Hepatocyte (in vitro differentiated cells): Measurements from ENCODE around the gene ADAR. TPM values are rescaled to one million over a fixed set of nuclear protein-coding genes. Genes with fewer than 3 reads are reported as not detected.

ENCODE experiments used
- DNase-seq: peaks from one replicate; pipeline ENCODE4 v3.0.0-alpha.2; 2016; ENCODE audit warnings: low spot score
- H2AFZ ChIP-seq: fragments of 200-600 bp; sonication (generic); 2 replicates; pipeline ENCODE4 v1.6.0; 2016; ENCODE audit warnings: antibody characterized with exemption, mild to moderate bottlenecking
- H3K27ac ChIP-seq: fragments of 200-600 bp; sonication (generic); 2 replicates; pipeline ENCODE4 v1.5.1; 2016; ENCODE audit warnings: mild to moderate bottlenecking
- H3K27me3 ChIP-seq: fragments of 200-600 bp; sonication (generic); 2 replicates; pipeline ENCODE4 v1.6.1; 2016
- H3K36me3 ChIP-seq: fragments of 200-600 bp; sonication (generic); replicated peaks from 2 replicates; pipeline ENCODE4 v1.5.1; 2016; ENCODE audit warnings: low read depth; ENCODE audit not compliant: insufficient read depth
- H3K4me1 ChIP-seq: fragments of 200-600 bp; sonication (generic); 2 replicates; pipeline ENCODE4 v1.5.1; 2016; ENCODE audit warnings: mild to moderate bottlenecking, moderate library complexity; ENCODE audit not compliant: insufficient read depth
- H3K4me2 ChIP-seq: fragments of 200-600 bp; sonication (generic); 2 replicates; pipeline ENCODE4 v1.6.0; 2016
- H3K4me3 ChIP-seq: fragments of 200-600 bp; sonication (generic); 2 replicates; pipeline ENCODE4 v1.5.1; 2016; ENCODE audit warnings: mild to moderate bottlenecking
- H3K79me2 ChIP-seq: fragments of 200-600 bp; sonication (generic); 2 replicates; pipeline ENCODE4 v1.6.0; 2017; ENCODE audit warnings: mild to moderate bottlenecking
- H3K9me2 ChIP-seq: fragments of 200-600 bp; sonication (generic); replicated peaks from 2 replicates; pipeline ENCODE4 v1.6.0; 2017; ENCODE audit warnings: mild to moderate bottlenecking; ENCODE audit not compliant: insufficient read depth
- H3K9me3 ChIP-seq: fragments of 200-600 bp; sonication (generic); 2 replicates; pipeline ENCODE4 v1.5.1; 2016; ENCODE audit warnings: low read depth, mild to moderate bottlenecking
- H4K20me1 ChIP-seq: fragments of 200-600 bp; sonication (generic); 2 replicates; pipeline ENCODE4 v1.6.0; 2016; ENCODE audit warnings: mild to moderate bottlenecking; ENCODE audit not compliant: insufficient read depth, poor library complexity, severe bottlenecking
- EZH2 ChIP-seq: fragments of 200-600 bp; sonication (generic); IDR thresholded peaks from 2 replicates; pipeline ENCODE4 v1.6.1; 2016; ENCODE audit warnings: antibody characterized with exemption, mild to moderate bottlenecking, borderline replicate concordance
- EZH2phosphoT487 ChIP-seq: fragments of 200-600 bp; sonication (generic); IDR thresholded peaks from one replicate; pipeline ENCODE4 v1.6.1; 2018; ENCODE audit warnings: antibody characterized with exemption, mild to moderate bottlenecking, low read depth, moderate library complexity; ENCODE audit not compliant: unreplicated experiment, severe bottlenecking
- WGBS: methylation state at CpG from one replicate; pipeline ENCODE4 v1.1.6; 2016; ENCODE audit warnings: low lambda C conversion rate; ENCODE audit errors: missing lambda C conversion rate; 5-methylcytosine and 5-hydroxymethylcytosine counted together
- polyA plus RNA-seq: library from polyadenylated mRNA; unstranded; fragments of >200 nt; fragmentation: Nextera tagmentation; extraction: Ambion mirVana; gene quantifications from 2 replicates; pipeline ENCODE4 v1.2.1, GENCODE V29; 2016
- total RNA-seq: library from RNA; depleted of rRNA; stranded (reverse); fragments of >200 nt; gene quantifications from 2 replicates; pipeline ENCODE4 v1.2.3, GENCODE V29; 2014
- TF ChIP-seq, protein P1 (sequence below): fragments of 200-600 bp; sonication (generic); IDR thresholded peaks from 2 replicates; pipeline ENCODE4 v1.5.1; 2016; ENCODE audit warnings: antibody characterized with exemption, mild to moderate bottlenecking; ENCODE audit not compliant: poor library complexity

Gene ADAR
- total and polyA plus RNA-seq, 2 experiments from 2014 or later: 57.4 to 104 TPM

DNA sequence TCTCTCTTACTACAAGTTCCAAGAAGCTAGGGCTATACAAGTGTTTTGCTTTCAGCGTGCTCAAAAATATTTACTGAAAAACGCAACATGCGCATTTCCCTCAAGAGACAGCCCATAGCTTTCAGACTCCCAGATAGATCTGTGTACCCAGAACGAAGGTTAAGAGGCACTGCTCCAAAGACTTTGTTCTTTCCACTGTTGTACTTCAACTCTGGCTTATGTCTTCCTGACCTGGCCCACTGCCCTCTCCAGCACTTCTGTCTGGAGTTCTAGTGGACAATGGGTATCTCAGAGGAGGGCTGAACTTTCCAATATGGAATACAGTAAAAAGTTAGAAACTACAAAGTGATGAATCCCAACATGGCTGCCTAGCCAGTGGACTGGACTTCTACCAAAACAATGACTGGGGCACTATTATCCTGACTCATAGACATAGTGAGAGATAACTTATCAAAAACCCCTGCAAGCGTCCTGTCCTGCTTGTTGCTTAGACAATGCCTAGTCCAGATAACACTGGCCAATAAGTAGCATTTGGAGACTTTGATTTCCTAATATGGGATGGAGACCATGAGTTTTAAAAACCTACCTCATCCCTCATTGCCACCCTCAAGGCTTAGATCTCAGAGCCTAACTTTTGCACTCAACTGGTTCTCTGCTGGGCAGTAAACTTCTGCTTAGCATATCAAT lies 8.8 kb upstream of the ADAR start:
- Histone ChIP-seq H3K36me3 (no peaks in the 10 kb centered on the region), H3K9me3 (no peaks in the 10 kb centered on the region), H2AFZ (no peak overlapping the region), H3K79me2 (peaks cover 98% of the 10 kb centered on the region), H4K20me1 (peaks cover 45% of the 10 kb centered on the region), H3K9me2 (no peaks in the 10 kb centered on the region), H3K27me3 (no peaks in the 10 kb centered on the region), H3K4me2 (no peak overlapping the region), H3K27ac (no peak overlapping the region), H3K4me1 (no peaks in the 10 kb centered on the region), H3K4me3 (no peak overlapping the region)
- no peak for DNase-seq
- TF ChIP-seq, protein P1, sequence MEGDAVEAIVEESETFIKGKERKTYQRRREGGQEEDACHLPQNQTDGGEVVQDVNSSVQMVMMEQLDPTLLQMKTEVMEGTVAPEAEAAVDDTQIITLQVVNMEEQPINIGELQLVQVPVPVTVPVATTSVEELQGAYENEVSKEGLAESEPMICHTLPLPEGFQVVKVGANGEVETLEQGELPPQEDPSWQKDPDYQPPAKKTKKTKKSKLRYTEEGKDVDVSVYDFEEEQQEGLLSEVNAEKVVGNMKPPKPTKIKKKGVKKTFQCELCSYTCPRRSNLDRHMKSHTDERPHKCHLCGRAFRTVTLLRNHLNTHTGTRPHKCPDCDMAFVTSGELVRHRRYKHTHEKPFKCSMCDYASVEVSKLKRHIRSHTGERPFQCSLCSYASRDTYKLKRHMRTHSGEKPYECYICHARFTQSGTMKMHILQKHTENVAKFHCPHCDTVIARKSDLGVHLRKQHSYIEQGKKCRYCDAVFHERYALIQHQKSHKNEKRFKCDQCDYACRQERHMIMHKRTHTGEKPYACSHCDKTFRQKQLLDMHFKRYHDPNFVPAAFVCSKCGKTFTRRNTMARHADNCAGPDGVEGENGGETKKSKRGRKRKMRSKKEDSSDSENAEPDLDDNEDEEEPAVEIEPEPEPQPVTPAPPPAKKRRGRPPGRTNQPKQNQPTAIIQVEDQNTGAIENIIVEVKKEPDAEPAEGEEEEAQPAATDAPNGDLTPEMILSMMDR: no peak
- TF ChIP-seq EZH2 (no peak), EZH2phosphoT487 (no peak)
- WGBS: 91% methylated on average over 5 of the region's 5 CpGs

DNA sequence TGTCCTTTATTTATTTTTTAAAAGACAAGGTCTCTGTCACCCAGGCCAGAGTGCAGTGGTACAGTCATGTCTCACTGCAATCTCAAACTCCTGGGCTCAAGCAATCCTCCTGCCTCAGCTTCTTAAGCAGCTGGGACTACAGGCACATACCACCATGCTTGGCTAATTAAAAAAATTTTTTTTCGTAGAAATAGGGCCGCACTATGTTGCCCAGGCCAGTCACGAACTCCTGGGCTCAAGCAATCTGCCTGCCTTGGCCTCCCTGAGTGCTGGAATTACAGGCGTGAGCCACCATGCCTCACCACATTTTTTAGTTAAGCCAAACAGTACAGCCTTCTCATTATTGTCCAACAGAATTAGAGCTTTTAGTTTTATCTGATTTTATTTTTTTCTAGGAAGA lies 7.4 kb upstream of the ADAR start:
- WGBS: 90% methylated on average over 4 of the region's 4 CpGs
- no peak for DNase-seq
- Histone ChIP-seq H3K4me2 (no peak overlapping the region), H3K27me3 (no peaks in the 10 kb centered on the region), H3K9me2 (no peaks in the 10 kb centered on the region), H3K9me3 (no peaks in the 10 kb centered on the region), H4K20me1 (peaks cover 42% of the 10 kb centered on the region), H3K79me2 (peaks cover 96% of the 10 kb centered on the region), H3K36me3 (no peaks in the 10 kb centered on the region), H3K27ac (no peak overlapping the region), H3K4me1 (no peaks in the 10 kb centered on the region), H2AFZ (no peak overlapping the region), H3K4me3 (no peak overlapping the region)
- no peak for TF ChIP-seq EZH2phosphoT487
- no peak for TF ChIP-seq EZH2
- TF ChIP-seq, protein P1: no peak

DNA sequence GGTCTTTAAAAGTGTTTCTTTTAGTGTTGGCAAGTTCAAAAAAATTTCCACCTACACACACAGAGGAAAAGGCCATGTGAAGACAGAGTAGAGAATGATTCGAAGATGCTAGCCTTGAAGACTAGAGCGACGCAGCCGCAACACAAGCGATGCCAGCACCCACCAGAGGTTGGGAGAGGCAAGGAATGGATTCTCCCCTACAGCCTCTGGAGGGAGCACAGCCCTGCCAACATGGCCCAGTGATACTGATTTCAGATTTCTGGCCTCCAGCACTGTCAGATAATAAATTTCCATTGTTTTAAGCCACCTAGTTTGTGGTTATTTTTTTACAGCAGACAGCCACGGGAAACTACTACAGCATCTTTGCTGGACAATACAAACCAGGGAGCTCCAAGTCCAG lies 6.9 kb upstream of the ADAR start:
- no peak for TF ChIP-seq EZH2phosphoT487
- TF ChIP-seq, protein P1: no peak
- TF ChIP-seq EZH2: no peak
- Histone ChIP-seq H2AFZ (no peak overlapping the region), H3K9me3 (no peaks in the 10 kb centered on the region), H3K27ac (no peak overlapping the region), H3K27me3 (no peaks in the 10 kb centered on the region), H3K4me3 (no peak overlapping the region), H3K4me2 (no peak overlapping the region), H3K4me1 (no peaks in the 10 kb centered on the region), H3K79me2 (peaks cover 96% of the 10 kb centered on the region), H4K20me1 (peaks cover 42% of the 10 kb centered on the region), H3K9me2 (no peaks in the 10 kb centered on the region), H3K36me3 (no peaks in the 10 kb centered on the region)
- 80% methylated on average over 6 of the region's 6 CpGs for WGBS
- DNase-seq: no peak

DNA sequence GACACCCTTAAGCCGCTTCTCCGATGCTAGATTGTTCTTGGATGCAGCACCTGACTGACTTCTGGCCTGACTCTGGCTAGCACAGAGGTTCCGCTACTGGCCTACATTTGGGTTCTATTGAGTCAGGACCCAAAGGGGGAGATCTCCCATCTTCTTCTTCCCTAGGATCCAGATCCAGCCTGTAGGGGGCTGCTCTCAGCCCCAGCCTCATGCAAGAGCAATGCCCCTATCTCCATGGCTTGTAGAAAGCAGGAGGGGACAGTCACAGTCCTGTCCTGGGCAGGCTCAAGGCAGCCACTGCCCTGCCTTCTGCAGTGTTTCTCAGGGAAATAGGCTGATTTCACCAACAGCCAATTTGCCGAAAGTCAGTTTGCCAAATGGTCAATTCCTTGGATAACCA lies 6.3 kb upstream of the ADAR start:
- H3K36me3 ChIP-seq: no peaks in the 10 kb centered on the region
- peaks cover 3% of the 10 kb centered on the region for H3K4me1 ChIP-seq
- no peaks in the 10 kb centered on the region for H3K9me2 ChIP-seq
- H3K27ac ChIP-seq: no peak overlapping the region
- TF ChIP-seq EZH2 (no peak), EZH2phosphoT487 (no peak)
- TF ChIP-seq, protein P1: no peak
- 100% methylated on average over 4 of the region's 4 CpGs for WGBS
- H3K4me3 ChIP-seq: no peak overlapping the region
- no peaks in the 10 kb centered on the region for H3K9me3 ChIP-seq
- H4K20me1 ChIP-seq: peaks cover 42% of the 10 kb centered on the region
- no peaks in the 10 kb centered on the region for H3K27me3 ChIP-seq
- peaks cover 96% of the 10 kb centered on the region for H3K79me2 ChIP-seq
- no peak overlapping the region for H2AFZ ChIP-seq
- no peak for DNase-seq
- no peak overlapping the region for H3K4me2 ChIP-seq
